Hematopoietic multipotent progenitor cell treated with erythropoietin and hydrocortisone succinate and interleukin-3 and kit ligand, for 6 days (in vitro differentiated cells): Measurements from ENCODE around the gene MYO3A.
"Not testable (repeated sequence)": the region's sequence is repeated elsewhere in the genome, so short reads cannot be mapped to it uniquely, and the experiment has no call there.

Experiments
- DNase-seq: peaks from one replicate; pipeline ENCODE4 v3.0.0-alpha.2; 2015

The MYO3A gene

DNA sequence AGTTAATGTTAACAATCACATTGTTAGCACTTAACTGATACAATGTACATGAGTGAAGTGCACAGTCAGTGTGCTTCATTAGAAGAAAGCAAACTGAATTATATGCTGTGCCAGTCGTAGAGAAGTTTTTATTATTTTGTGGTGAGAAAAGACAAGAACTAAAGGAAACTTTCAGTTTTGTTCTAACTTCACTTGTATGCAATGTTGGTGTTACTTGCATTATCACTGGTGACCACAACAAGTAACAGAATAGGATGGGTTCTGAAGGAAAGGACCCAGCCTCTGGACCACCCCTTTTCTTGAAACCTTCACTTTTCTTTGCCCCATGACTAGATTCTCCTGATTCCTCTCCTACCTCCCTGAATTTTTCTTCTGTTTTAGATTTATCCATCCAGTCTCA lies 159.2 kb downstream of the MYO3A start:
- DNase-seq, result no peak

- no peak for DNase-seq
Observed at GRCh38 chr10:26095781-26096180, 161.8 kb downstream of the MYO3A start.

DNA sequence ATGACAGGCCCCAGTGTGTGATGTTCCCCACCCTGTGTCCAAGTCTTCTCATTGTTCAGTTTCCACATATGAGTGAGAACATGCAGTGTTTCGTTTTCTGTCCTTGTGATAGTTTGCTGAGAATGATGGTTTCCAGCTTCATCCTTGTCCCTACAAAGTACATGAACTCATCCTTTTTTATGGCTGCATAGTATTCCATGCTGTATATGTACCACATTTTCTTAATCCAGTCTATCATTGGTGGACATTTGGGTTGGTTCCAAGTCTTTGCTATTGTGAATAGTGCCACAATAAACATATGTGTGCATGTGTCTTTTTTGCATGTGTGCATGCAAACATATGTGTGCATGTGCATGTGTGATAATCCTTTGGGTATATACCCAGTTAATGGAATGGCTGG lies 163.5 kb downstream of the MYO3A start:
- DNase-seq, result not testable (repeated sequence)

GRCh38 chr10:26112532-26112931 lies 178.5 kb downstream of the MYO3A start:
- DNase-seq, result no peak

GRCh38 chr10:26138613-26139012 lies 204.6 kb downstream of the MYO3A start:
- no peak for DNase-seq

- no peak for DNase-seq
Observed at GRCh38 chr10:26156019-26156418, 222.0 kb downstream of the MYO3A start.

DNA sequence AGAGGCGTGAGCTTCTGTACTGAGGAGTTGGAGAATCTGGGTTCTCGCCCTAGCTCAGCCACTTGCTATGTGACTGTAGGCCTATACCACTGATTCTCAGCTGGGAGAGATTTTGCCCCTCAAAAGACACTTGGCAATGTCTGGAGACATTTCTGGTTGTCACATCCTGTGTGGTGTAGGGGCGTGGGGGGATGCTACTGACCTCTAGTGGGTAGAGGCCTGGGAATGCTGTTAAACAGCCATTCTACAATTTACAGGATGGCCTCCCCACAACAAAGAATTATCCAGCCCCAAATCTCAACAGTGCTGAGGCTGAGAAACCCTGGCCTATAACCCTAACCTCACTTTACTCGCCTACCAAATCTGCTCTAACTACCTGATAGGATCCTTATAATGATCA lies 223.7 kb downstream of the MYO3A start:
- no peak for DNase-seq

DNA sequence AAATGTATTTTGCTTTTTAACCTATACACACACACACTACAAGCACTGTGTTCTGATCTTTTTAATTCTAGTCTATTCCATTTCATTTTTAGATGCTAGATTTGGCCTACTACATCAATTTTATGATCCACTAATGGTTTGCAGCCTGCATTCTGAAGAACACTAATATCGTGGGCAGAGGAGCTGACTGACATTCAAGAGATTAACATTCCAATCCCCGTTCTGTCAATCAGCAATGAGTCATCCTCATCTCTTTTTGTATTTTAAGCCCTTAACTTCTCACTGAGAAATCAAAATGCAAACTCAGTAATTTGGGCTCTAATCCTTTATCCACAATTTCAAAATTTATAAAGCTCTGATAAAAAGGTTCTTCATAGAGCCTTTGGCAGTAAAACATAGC lies 235.4 kb downstream of the MYO3A start:
- no peak for DNase-seq

DNA sequence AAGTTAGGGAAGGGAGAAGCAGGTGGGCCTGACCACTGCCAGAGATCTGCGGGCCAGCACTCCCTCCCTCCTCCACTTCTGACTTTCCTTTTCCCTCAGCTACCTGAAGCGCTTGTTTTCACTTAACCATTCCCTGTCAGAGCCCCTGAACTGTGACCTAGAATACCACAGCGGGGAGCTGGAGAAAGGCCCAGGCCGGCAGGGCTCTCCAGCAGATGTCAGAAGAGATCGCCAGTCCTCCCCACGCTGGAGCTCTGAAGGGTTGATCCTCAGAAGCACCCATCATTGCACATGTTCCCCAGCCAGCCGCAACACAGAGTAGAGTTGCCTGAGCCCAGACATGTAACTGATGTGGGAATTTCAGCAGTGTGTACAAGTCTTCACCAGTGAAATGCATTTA lies 238.1 kb downstream of the MYO3A start:
- DNase-seq, result no peak

GRCh38 chr10:26173837-26174236 lies 239.8 kb downstream of the MYO3A start:
- no peak for DNase-seq

DNA sequence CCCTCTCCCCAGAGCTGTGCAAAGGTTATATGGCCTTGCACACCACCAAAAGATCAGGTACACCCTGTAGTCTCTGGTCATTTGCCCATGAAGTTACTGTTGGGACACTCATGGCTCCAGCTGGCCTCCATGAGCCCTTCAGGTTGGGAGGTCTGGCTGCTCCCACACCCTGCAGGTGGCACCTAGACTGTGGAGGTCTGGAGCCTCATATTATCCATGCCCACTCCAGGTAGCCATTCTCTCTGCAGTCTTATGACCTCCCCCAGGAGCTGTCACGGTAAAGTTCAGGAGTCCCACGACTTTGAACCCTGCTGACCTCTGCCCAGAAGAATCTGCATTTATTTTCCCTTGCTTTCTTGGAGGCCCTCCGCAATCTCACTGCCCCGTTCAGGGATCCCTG lies 243.3 kb downstream of the MYO3A start:
- DNase-seq, result no peak

DNA sequence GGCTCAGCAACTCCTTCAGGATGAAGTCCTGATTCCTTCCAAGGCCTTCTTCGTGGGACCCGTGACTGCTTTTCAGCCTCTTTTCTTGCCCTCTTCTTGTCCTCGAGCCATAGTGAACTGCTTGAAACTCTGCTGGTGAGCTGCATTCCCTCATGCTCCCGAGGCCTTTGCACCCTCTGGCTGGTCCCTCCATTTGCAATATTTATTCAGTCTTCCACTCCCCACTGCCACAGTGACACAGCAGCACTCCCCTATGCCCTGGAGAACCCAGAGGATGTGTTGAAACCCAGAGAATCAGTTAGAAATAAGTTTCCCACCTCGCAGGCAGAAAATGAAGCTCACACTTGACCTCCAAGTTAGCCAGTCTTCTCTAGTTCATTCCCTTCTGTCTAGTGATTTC lies 260.2 kb downstream of the MYO3A start:
- no peak for DNase-seq

DNA sequence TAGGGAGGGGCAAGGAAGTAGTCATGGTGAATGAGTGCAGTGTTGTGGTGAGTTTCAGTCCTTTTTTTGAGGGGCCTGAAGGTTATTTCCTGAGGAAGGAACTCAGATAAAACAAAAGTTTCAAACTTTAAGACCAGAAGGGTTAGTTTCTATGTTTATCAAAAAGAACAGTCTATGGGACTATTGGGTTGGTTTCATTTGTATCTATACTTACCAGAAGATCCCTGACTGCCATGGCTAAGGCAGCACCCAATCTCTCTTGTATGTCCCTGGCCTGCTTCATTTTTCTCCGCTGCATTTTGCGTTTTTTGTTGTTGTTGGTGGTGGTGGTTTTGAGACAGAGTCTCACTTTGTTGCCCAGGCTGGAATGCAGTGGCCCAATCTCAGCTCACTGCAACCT lies 263.2 kb downstream of the MYO3A start:
- no peak for DNase-seq

DNA sequence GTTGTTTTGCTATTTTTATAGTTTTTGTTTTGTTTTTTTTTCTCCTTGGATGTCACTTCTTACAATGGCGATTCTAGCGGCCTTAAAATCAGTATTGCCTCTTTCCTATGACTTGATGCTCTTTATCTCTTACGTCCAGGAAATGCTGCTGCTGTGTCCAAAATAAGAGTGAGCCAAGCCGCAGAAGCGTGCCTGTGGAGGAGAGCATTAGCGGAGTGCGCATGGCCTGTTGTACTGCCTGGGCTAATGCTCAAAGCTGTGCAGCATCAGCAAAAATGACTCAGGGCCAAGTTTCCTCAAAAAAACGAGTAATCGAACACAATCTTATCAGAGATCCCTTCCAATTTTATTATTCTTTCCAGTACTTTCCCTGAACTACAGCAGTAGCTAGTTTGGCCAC lies 264.1 kb downstream of the MYO3A start:
- no peak for DNase-seq

- DNase-seq, result no peak
Observed at GRCh38 chr10:26199841-26200240, 265.8 kb downstream of the MYO3A start.

DNA sequence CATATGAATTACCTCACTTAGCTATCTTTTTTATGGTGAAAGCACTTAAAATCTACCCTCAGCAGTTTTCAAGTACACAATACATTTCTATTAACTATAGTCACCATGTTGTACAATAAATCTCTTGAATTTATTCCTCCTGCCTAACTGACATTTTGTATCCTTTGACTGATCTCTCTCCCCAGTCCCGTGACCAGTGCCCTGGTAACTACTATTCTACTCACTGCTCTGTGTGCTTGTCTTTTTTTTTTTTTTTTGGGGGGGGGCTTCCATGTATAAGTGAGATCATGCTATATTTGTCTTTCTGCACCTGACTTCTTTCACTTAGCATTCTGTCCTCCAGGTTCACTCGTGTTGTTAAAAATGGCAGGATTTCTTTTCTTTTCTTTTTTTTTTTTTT lies 271.2 kb downstream of the MYO3A start:
- no peak for DNase-seq

- DNase-seq, result no peak
Observed at GRCh38 chr10:26211781-26212444, 277.9 kb downstream of the MYO3A start.

GRCh38 chr10:26212511-26212910 lies 278.5 kb downstream of the MYO3A start:
- DNase-seq, result no peak

GRCh38 chr10:26213157-26213800 lies 279.2 kb downstream of the MYO3A start:
- DNase-seq, result no peak

DNA sequence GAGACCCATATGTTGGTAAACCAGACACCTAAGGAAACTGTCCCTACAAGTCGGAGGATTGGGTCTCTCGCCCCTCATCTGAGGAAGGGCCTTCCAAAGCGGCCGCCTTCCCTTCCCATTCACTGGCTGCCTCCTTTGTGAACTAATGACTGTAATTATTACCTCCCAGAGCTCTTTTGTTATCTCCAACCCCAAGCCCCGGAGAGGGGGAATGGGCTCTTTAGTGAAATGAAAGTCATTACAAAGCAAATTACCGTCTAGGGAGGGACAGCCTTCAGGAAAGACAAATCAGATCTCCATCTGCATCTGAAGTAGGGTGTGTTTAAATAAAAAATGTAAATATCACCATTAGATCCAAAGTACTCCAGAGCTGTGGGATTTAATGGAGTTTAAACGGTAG lies 280.0 kb downstream of the MYO3A start:
- no peak for DNase-seq

DNA sequence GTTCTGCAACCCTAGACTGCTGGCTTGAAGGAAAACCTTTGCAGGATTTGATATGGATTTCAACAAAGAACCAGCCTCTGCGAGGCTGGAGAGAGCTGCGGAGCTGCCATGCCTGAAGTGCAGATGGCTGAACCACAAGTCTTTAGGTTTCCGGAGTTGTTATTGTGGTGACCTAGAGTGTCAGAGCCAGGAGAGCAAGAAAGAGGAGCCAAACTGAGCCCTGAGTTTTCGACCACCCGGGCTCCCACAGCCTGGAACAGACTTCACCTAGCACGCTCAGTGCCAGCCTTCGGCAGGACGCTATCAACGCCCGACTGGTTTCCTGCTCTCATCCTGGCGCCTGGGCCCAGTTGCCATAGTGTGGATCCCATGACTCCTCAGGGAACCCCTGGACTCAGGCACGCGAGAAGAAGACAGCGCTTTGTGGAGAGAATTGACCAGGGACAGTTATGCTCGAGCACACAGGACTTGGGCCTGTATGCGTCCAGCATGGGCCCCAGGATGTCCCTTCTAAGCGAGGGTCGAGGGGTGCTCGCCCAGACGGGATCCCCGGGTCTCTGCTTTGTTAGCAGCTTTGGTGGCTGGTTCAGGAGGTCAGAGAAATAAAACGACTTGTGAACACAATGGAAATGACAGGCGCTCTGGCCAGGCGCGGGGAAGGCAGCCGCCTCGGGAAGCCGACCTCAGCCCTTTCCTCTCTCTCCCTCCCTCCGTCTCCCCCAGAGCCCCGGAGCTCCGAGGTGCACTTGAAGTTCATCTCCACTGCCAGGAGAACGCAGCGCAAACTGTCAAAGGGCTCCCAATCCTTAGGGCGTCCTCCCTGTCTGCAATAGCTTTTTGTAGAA lies 280.7 kb downstream of the MYO3A start:
- no peak for DNase-seq

DNA sequence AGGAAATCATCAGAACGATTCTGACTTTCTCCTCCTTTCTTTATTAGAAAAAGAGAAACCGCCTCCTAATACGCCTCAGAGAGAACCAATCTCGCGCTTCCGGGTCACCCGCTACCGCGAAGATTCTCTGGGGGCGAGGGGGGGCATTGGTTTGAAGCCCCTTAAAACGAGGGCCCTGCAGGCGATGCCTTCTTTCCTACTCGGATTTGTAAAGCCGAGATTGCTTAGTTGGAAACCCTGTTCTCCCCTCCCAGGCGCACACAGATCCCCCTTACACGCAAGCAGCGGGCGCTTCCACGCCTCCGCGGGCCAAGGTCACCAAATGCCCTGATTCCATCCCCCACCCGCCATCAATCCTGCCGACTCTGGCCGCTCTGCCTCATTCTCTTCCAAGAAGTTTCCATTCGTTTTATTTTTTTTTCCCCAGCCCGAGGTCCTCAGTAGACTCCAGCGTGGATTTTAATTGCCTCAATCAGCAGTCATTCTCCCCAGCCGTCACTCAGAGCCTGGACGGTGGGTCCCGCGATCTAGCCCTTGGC lies 281.4 kb downstream of the MYO3A start:
- DNase-seq, result no peak

- DNase-seq, result peak; percentile 49
Observed at GRCh38 chr10:26215935-26216584, 282.0 kb downstream of the MYO3A start.
